GM23248 (cell line): ENCODE data around the gene C16orf46.

Source experiments
- EZH2 ChIP-seq: fragments of 200-600 bp; sonication (generic); IDR thresholded peaks from 2 replicates; pipeline ENCODE4 v1.6.1; 2018; ENCODE audit warnings: antibody characterized with exemption, mild to moderate bottlenecking; ENCODE audit not compliant: insufficient read depth, poor library complexity, severe bottlenecking
- EZH2phosphoT487 ChIP-seq: fragments of 200-600 bp; sonication (generic); IDR thresholded peaks from 2 replicates; pipeline ENCODE4 v1.6.1; 2018; ENCODE audit warnings: antibody characterized with exemption, moderate library complexity, mild to moderate bottlenecking, low read depth; ENCODE audit not compliant: insufficient read depth

- TF ChIP-seq EZH2 (no peak), EZH2phosphoT487 (no peak)
These were observed 17.8 kb upstream of the C16orf46 start for GRCh38 chr16:81094771-81095251.
